ENCODE measurements around the gene HGF.
"Not testable (repeated sequence)": the region's sequence is repeated elsewhere in the genome, so short reads cannot be mapped to it uniquely, and the experiment has no call there.

Gene HGF

GRCh38 chr7:81769891-81770727, at the start of gene HGF:
TSS of gene HGF (minus strand) at chr7:81770047. CDS start at chr7:81769971, 76 bp downstream.
- DNase-seq = no peak

- DNase-seq = no peak
These were observed 46.5 kb upstream of the HGF start for GRCh38 chr7:81816312-81816711.

GRCh38 chr7:81812866-81813476, 43.1 kb upstream of the HGF start:
- DNase-seq = not testable (repeated sequence)

- DNase-seq = no peak
These were observed 42.4 kb upstream of the HGF start for GRCh38 chr7:81811956-81812865.

DNA sequence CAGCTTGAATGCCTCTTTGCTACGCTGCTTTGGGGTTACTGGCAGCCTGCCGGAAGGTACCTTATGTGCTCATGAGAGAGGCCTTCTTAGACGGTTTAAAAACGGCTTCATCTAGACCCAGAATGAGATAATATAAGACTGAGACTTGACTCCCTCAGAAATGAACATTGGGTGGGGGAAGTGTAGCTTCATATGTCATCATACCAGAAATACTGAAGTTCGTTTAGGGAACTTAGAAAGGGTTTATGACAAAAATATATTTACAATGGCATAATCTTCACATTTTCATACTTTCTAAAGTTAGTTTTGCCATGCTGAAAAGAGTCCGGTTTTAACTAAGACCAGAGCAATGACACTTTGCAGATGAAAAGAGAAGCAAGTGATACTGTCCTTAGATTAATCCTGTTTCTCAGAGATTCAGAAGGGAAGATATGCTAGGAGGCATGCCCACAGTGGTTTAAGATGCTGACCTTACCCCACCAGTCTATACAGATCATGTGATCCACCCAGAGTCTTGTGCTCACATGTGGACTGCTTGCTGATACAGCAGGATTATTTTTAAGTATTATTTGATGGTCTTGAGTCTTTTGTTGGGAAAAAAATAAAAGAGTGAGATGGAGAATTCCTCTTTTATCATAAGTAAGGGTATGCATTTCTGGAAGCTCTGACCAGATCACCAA, 40.8 kb upstream of the HGF start:
- DNase-seq = no peak

GRCh38 chr7:81808310-81808709, 38.5 kb upstream of the HGF start:
- not testable (repeated sequence) for DNase-seq

- no peak for DNase-seq
These were observed 33.4 kb upstream of the HGF start for GRCh38 chr7:81803267-81803666.

DNA sequence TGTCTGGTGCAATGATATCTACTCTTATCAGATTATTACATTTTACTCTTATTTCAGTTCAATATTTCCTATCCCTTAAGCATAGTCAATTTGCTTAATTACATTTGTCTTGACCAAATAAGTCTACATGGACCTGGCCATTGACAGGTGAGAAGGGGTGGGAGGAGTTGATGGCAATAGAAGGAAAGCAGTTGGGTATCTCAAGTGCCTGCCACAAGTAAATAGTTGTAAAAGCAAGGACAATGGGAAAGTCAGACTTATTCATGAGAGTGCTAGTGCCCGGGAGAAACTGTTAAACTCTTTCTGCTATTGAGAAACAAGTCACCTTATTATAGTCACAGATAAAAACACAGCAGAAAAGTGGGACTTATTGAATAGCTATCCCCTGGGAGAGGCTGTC, 32.4 kb upstream of the HGF start:
- no peak for DNase-seq

- DNase-seq = no peak
These were observed 31.7 kb upstream of the HGF start for GRCh38 chr7:81801532-81801931.

GRCh38 chr7:81791568-81792518, 22.0 kb upstream of the HGF start:
- no peak for DNase-seq

DNA sequence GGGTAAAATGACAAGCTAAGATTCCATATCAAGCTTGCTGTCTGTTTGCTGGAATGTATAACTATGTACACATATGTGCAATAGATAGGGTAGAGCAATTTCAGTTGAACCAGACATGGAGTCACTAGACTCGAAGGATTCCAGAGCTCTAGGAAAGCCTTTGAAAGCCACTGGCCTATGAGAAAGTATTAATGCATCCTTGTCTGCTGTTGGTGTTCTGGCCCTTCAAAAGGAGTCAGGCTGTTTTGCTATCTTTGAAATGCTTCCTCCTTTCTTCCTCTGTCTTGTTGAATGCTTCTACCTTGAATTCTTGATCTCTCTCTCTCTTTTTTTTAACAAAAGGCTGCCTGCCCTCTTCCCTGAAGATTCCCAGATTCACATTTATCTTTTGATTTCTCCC, 20.8 kb upstream of the HGF start:
- no peak for DNase-seq

DNA sequence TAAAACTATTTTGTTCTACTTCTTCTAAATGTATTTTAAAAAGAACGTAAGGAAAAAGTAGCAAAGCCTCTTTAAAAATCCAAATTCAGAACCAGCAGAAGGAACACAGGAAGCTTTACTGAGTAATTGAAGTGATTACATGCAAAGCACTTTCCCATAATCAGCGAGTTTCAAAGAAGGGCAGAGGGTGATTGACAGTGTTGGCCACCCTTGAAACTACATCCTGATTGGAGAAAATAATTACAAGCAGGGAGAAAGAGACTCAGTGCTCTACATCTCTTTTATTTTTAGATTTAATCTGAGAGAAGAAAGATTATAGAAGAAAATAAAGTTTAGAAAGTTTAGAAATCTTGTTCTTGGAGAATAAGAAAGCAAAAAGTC, 20.3 kb upstream of the HGF start:
- DNase-seq = no peak

DNA sequence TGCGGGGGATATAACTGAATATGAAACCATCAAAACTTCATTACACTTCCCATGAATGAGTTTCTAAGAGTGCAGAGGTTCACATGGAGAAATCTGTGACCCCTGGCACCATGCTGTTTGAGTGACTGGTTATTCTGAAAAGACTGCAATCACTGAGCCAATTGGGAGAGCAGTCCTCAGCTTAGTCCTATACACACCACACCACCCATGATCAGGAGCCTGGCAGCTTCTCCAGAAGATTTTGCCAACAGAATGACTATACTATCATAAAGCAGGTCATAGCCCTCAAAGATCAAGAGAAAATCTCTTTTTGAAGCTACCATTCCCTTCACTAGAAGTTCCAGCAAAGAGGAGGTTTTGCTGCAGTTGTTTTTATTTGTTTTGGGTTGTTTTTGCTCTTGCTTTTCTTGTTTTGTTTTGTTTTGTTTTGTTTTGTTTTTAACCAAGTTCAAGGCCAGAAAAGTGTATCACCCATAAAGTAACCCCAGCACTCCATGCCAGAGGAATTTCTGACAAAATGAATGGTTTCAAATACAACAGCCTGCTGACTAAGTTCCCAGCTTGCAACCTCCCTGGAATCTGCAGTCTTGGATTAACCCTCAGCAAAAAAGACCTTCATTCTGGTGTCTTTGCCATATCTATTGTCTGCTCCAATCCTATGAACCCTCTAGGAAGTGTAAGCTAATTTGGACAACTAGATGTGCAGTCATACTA, 19.7 kb upstream of the HGF start:
- DNase-seq = no peak

DNA sequence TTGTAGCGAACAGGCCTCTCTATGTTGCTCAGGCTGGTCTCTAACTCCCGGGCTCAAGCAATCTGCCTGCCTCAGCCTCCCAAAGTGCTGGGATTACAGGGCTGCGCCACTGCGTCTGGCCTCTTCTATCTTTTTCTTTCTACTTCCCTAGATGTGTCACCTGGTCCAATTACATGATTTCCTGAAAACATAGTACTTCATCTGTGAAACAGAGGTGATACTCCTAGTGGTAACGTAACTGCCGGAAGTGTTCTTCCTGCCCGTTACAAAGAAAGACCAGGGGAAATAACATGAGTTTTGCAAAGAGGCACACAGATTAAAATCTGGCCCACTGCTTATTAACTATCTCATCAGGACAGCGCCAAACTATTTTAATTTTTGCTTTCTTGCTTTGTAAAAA, 18.4 kb upstream of the HGF start:
- no peak for DNase-seq

- DNase-seq = no peak
These were observed 14.0 kb upstream of the HGF start for GRCh38 chr7:81783818-81784217.

DNA sequence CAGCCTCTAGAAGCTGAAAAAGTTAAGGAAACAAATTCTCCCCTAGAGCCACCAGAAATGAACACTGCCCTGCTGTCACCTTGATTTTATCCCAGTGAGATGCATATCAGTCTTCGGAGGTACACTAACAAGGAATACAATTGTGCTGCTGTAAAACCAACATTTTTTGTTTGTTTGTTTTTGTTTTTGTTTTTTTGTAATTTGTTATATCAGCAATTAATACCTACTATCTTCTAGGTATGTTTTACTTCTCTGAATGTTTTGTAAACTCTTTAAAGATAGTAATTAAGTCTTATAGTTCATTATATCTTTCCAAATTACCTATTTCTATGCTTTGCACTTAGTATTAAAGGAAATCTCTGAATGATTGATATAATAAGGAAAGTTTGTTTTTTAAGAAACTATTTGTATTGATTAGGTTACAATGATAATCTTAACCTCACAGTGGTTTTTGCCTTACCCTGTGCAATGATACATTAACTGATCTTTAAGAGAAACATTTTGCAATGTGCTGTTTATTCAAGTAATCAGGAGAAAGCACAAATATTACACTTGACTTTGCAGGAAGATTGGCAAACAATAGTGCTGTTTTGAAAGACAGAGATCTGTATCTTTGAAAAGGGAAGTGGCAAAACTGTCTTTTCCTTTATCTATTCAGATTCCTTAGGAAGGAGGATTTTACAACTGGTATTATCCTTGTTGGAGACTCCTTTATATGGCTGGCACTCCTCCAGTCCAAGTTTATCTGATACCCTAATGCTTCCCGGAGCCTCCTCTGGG, 11.3 kb upstream of the HGF start:
- DNase-seq = no peak

- DNase-seq = no peak
These were observed 9.9 kb upstream of the HGF start for GRCh38 chr7:81779706-81780105.

- DNase-seq = no peak
These were observed 7.8 kb upstream of the HGF start for GRCh38 chr7:81777697-81778096.

GRCh38 chr7:81776948-81777630, 7.2 kb upstream of the HGF start:
- no peak for DNase-seq

DNA sequence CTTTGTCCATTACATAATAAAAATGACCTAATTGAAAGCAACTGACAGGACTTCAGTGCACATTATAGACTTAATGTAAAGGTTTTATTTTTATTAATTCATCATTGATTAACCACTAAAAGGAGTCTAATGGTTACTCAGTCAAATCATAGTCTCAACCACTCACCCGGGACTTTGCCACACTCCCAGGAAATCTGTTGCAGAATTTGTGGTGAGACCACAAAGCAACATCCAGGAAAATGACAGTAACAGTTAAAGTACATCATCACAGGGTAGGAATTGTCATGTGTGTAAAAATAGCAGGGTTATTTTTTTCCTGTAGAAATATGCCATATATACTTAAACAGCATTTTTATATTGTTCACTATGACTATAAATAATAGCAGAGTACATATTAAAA, 6.3 kb upstream of the HGF start:
- no peak for DNase-seq

Measured in NCI-H524 (cell line).